Memory B cell (primary cell): ENCODE measurements around the gene SAMMSON.

Experiments used
- ATAC-seq: fragments of 150-1000 bp; cut with Tn5 transposase; 2 replicates; pipeline ENCODE4 v1.10.0; 2021; ENCODE audit warnings: low read depth, mild to moderate bottlenecking, moderate library complexity
- DNase-seq, 2 donors: peaks; one replicate each; pipeline ENCODE4 v3.0.0; 2022; ENCODE audit warnings: low spot score in 2 of 2
- H3K27ac Mint-ChIP-seq: one replicate; pipeline ENCODE4 v1.8.0; 2022; ENCODE audit warnings: mild to moderate bottlenecking, moderate library complexity, mixed read lengths
- H3K27me3 Mint-ChIP-seq: one replicate; pipeline ENCODE4 v1.8.0; 2022; ENCODE audit warnings: mixed read lengths
- H3K36me3 Mint-ChIP-seq: one replicate; pipeline ENCODE4 v1.8.0; 2022; ENCODE audit warnings: mild to moderate bottlenecking, mixed read lengths
- H3K4me1 Mint-ChIP-seq: one replicate; pipeline ENCODE4 v1.8.0; 2022; ENCODE audit warnings: mixed read lengths
- H3K4me3 Mint-ChIP-seq: one replicate; pipeline ENCODE4 v1.8.0; 2022; ENCODE audit warnings: mild to moderate bottlenecking, moderate library complexity, mixed read lengths
- H3K9me3 Mint-ChIP-seq: one replicate; pipeline ENCODE4 v1.8.0; 2022; ENCODE audit warnings: mixed read lengths

Gene SAMMSON

GRCh38 chr3:69994919-69995318, 4.6 kb upstream of the SAMMSON start:
- no peak overlapping the region for H3K4me3 Mint-ChIP-seq
- H3K27me3 Mint-ChIP-seq, result no peaks in the 10 kb centered on the region
- H3K9me3 Mint-ChIP-seq, result no peaks in the 10 kb centered on the region
- H3K27ac Mint-ChIP-seq, result no peak overlapping the region
- no peak for DNase-seq
- H3K36me3 Mint-ChIP-seq, result no peaks in the 10 kb centered on the region
- ATAC-seq, result no peak
- no peaks in the 10 kb centered on the region for H3K4me1 Mint-ChIP-seq

GRCh38 chr3:69997631-69998307, 1.8 kb upstream of the SAMMSON start:
- peaks cover 1% of the 10 kb centered on the region for H3K27me3 Mint-ChIP-seq
- no peak overlapping the region for H3K4me3 Mint-ChIP-seq
- H3K36me3 Mint-ChIP-seq, result no peaks in the 10 kb centered on the region
- ATAC-seq (no peak), DNase-seq (no peak)
- no peaks in the 10 kb centered on the region for H3K9me3 Mint-ChIP-seq
- no peak overlapping the region for H3K27ac Mint-ChIP-seq
- H3K4me1 Mint-ChIP-seq, result no peaks in the 10 kb centered on the region

- no peak for DNase-seq
- Mint-ChIP-seq H3K4me3 (no peak overlapping the region), H3K36me3 (no peaks in the 10 kb centered on the region), H3K27ac (no peak overlapping the region), H3K4me1 (no peaks in the 10 kb centered on the region), H3K9me3 (no peaks in the 10 kb centered on the region), H3K27me3 (peaks cover 1% of the 10 kb centered on the region)
- ATAC-seq, result no peak
Observed at GRCh38 chr3:69998759-69999139, 784 bp upstream of the SAMMSON start.

GRCh38 chr3:70000028-70000410, 486 bp downstream of the SAMMSON start:
- peaks cover 1% of the 10 kb centered on the region for H3K27me3 Mint-ChIP-seq

GRCh38 chr3:70000563-70001081, 1.1 kb downstream of the SAMMSON start:
- no peaks in the 10 kb centered on the region for H3K36me3 Mint-ChIP-seq
- H3K4me1 Mint-ChIP-seq, result no peaks in the 10 kb centered on the region
- no peaks in the 10 kb centered on the region for H3K9me3 Mint-ChIP-seq
- peaks cover 1% of the 10 kb centered on the region for H3K27me3 Mint-ChIP-seq
- ATAC-seq (no peak), DNase-seq (no peak)
- no peak overlapping the region for H3K27ac Mint-ChIP-seq
- H3K4me3 Mint-ChIP-seq, result no peak overlapping the region

More at GRCh38 chr3:70000028-70000410, 486 bp downstream of the SAMMSON start:
- H3K9me3 Mint-ChIP-seq, result no peaks in the 10 kb centered on the region
- H3K27ac Mint-ChIP-seq, result no peak overlapping the region
- no peak for ATAC-seq
- no peaks in the 10 kb centered on the region for H3K4me1 Mint-ChIP-seq
- no peaks in the 10 kb centered on the region for H3K36me3 Mint-ChIP-seq
- H3K4me3 Mint-ChIP-seq, result no peak overlapping the region
- DNase-seq, result no peak

- no peaks in the 10 kb centered on the region for H3K36me3 Mint-ChIP-seq
- no peak for DNase-seq
- H3K9me3 Mint-ChIP-seq, result no peaks in the 10 kb centered on the region
- no peaks in the 10 kb centered on the region for H3K4me1 Mint-ChIP-seq
- H3K4me3 Mint-ChIP-seq, result no peak overlapping the region
- H3K27ac Mint-ChIP-seq, result no peak overlapping the region
- no peak for ATAC-seq
- peaks cover 1% of the 10 kb centered on the region for H3K27me3 Mint-ChIP-seq
Observed at GRCh38 chr3:70003119-70003518, 3.6 kb downstream of the SAMMSON start.

- DNase-seq, result no peak
- H3K4me1 Mint-ChIP-seq, result no peaks in the 10 kb centered on the region
- no peak overlapping the region for H3K4me3 Mint-ChIP-seq
- no peak for ATAC-seq
- no peaks in the 10 kb centered on the region for H3K9me3 Mint-ChIP-seq
- peaks cover 1% of the 10 kb centered on the region for H3K27me3 Mint-ChIP-seq
- no peak overlapping the region for H3K27ac Mint-ChIP-seq
- H3K36me3 Mint-ChIP-seq, result no peaks in the 10 kb centered on the region
Observed at GRCh38 chr3:70006089-70006488, 6.6 kb downstream of the SAMMSON start.

- no peak for DNase-seq
- Mint-ChIP-seq H3K4me3 (no peak overlapping the region), H3K4me1 (no peaks in the 10 kb centered on the region), H3K27me3 (no peaks in the 10 kb centered on the region), H3K27ac (no peak overlapping the region), H3K36me3 (no peaks in the 10 kb centered on the region), H3K9me3 (no peaks in the 10 kb centered on the region)
- no peak for ATAC-seq
Observed at GRCh38 chr3:70010346-70010745, 10.8 kb downstream of the SAMMSON start.

- Mint-ChIP-seq H3K9me3 (no peaks in the 10 kb centered on the region), H3K4me1 (no peaks in the 10 kb centered on the region), H3K4me3 (no peak overlapping the region), H3K36me3 (no peaks in the 10 kb centered on the region), H3K27me3 (no peaks in the 10 kb centered on the region), H3K27ac (no peak overlapping the region)
- DNase-seq (no peak), ATAC-seq (no peak)
Observed at GRCh38 chr3:70011582-70011981, 12.0 kb downstream of the SAMMSON start.

GRCh38 chr3:70020906-70021660, 21.6 kb downstream of the SAMMSON start:
- DNase-seq (no peak), ATAC-seq (no peak)
- Mint-ChIP-seq H3K27me3 (no peaks in the 10 kb centered on the region), H3K4me3 (no peak overlapping the region), H3K9me3 (peaks cover 2% of the 10 kb centered on the region), H3K36me3 (no peaks in the 10 kb centered on the region), H3K27ac (no peak overlapping the region), H3K4me1 (no peaks in the 10 kb centered on the region)

- peaks cover 2% of the 10 kb centered on the region for H3K27me3 Mint-ChIP-seq
- ATAC-seq (no peak), DNase-seq (no peak)
- peaks cover 2% of the 10 kb centered on the region for H3K9me3 Mint-ChIP-seq
- no peaks in the 10 kb centered on the region for H3K4me1 Mint-ChIP-seq
- no peak overlapping the region for H3K4me3 Mint-ChIP-seq
- H3K27ac Mint-ChIP-seq, result no peak overlapping the region
- no peaks in the 10 kb centered on the region for H3K36me3 Mint-ChIP-seq
Observed at GRCh38 chr3:70028361-70028760, 28.8 kb downstream of the SAMMSON start.

GRCh38 chr3:70038693-70039092, 39.2 kb downstream of the SAMMSON start:
- no peaks in the 10 kb centered on the region for H3K4me1 Mint-ChIP-seq
- no peaks in the 10 kb centered on the region for H3K27me3 Mint-ChIP-seq
- DNase-seq (no peak), ATAC-seq (no peak)
- H3K4me3 Mint-ChIP-seq, result no peak overlapping the region
- no peaks in the 10 kb centered on the region for H3K36me3 Mint-ChIP-seq
- H3K27ac Mint-ChIP-seq, result no peak overlapping the region
- peaks cover 2% of the 10 kb centered on the region for H3K9me3 Mint-ChIP-seq

GRCh38 chr3:70040386-70040785, 40.9 kb downstream of the SAMMSON start:
- ATAC-seq (no peak), DNase-seq (no peak)
- Mint-ChIP-seq H3K9me3 (peaks cover 2% of the 10 kb centered on the region), H3K4me3 (no peak overlapping the region), H3K27ac (no peak overlapping the region), H3K27me3 (no peaks in the 10 kb centered on the region), H3K36me3 (no peaks in the 10 kb centered on the region), H3K4me1 (no peaks in the 10 kb centered on the region)

GRCh38 chr3:70042641-70043040, 43.1 kb downstream of the SAMMSON start:
- no peaks in the 10 kb centered on the region for H3K36me3 Mint-ChIP-seq

More at GRCh38 chr3:70042641-70043040, 43.1 kb downstream of the SAMMSON start:
- H3K27me3 Mint-ChIP-seq, result no peaks in the 10 kb centered on the region
- peaks cover 2% of the 10 kb centered on the region for H3K9me3 Mint-ChIP-seq
- DNase-seq (no peak), ATAC-seq (no peak)
- no peaks in the 10 kb centered on the region for H3K4me1 Mint-ChIP-seq
- no peak overlapping the region for H3K27ac Mint-ChIP-seq
- no peak overlapping the region for H3K4me3 Mint-ChIP-seq
